Activated naive CD4-positive, alpha-beta T cell treated with Interleukin-2 at 50 U/mL for 16 hours (primary cell): Measurements from ENCODE around the gene ASCL4.
"Not testable (repeated sequence)": the region's sequence is repeated elsewhere in the genome, so short reads cannot be mapped to it uniquely, and the experiment has no call there.

Experiments
- DNase-seq: peaks from one replicate; pipeline ENCODE4 v3.0.0-alpha.2; 2020

The ASCL4 gene

DNA sequence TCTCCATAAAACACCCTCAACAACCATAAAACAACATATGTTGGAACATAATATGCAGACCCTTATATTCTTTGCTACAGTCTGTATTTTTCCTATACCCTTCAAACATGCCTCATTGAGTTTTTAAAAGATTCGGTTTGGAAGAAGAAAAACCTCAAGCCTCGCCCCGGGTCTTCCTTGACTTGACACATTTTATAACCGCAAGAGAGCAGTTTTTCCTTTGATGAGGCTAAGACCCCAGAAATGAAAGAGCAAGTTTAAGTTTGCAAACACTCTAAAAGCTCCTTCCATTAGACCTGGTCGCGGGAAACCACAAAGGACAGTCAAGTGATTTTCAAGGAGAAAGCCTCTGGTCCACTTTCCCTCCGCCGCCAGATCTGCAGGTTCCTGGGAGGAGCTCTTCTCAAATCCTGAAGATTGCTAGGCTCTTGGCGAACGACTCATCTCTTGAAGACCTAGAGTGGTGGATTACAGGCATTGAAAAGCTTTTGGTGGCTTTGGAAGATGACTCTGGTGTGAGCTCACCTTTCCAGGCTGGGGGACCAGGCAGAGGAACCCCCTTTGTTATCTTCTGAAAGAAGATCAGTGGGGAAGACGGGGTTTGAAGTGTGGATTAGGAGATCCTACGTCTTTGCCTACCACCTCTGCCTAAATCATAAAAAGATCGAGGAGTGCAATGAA lies at the start of gene ASCL4:
Gene ASCL4, plus strand, starts transcription at position 356 of the 681 bp plus-strand sequence. CDS start 515 bp downstream, outside the sequence.
- no peak for DNase-seq

DNA sequence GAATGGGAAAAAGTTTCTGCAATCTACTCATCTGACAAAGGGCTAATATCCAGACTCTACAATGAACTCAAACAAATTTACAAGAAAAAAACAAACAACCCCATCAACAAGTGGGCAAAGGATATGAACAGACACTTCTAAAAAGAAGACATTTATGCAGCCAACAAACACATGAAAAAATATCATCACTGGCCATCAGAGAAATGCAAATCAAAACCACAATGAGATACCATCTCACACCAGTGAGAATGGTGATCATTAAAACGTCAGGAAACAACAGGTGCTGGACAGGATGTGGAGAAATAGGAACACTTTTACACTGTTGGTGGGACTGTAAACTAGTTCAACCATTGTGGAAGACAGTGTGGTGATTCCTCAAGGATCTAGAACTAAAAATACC lies 47.2 kb upstream of the ASCL4 start:
- DNase-seq: not testable (repeated sequence)

- DNase-seq: not testable (repeated sequence)
These were observed 46.8 kb upstream of the ASCL4 start for GRCh38 chr12:107727742-107728141.

DNA sequence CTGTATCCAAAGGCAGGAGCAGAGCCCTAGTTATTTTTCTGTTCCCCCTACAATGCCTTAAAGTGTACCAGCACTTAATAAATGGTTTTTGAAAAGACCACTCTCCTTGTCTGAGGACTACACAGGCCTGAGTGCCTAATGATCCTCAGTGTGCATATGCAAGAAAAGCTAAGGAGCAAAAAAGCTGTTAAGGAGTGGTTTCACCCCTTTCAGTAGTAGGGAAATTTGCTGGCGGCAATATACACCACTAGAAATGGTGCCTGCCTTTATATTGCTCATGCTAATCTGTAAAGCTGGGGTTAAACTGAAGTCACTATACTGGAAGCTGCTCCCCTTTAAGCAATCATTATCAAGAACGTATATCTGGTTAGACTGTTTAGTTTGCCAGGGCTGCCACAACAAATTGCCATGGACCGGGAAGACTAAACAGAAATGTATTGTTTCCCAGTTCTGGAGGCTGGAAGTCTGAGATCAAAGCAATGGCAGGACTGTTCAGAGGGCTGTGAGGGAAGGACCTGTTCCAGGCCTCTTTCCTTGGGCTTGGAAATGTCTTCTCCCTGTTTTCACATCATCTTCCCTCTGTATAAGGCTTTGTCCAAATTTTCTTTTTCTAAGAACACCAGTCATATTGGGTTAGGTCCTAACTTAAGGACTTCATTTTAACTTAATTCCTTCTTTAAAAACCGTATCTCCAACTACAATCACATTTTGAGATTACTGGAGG lies 43.7 kb upstream of the ASCL4 start:
- no peak for DNase-seq

DNA sequence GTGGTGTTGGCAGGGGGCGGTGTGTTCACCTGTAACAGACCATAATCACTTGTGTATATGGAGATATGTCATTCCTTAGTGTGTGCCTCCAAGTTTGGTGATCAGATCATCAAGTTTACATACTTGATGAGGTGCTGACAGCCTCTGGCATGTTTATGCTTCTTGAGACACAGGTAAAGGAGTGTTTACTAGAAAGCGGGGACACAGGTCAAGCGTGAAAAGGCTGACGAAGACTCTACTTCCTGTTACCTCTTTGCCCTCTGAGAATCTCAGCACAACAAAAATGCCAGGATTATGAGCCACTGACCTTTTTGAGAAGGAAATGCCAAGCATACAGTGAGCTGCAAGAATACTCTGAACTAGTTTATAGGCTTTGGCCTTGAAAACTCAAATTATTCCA lies 43.1 kb upstream of the ASCL4 start:
- no peak for DNase-seq

DNA sequence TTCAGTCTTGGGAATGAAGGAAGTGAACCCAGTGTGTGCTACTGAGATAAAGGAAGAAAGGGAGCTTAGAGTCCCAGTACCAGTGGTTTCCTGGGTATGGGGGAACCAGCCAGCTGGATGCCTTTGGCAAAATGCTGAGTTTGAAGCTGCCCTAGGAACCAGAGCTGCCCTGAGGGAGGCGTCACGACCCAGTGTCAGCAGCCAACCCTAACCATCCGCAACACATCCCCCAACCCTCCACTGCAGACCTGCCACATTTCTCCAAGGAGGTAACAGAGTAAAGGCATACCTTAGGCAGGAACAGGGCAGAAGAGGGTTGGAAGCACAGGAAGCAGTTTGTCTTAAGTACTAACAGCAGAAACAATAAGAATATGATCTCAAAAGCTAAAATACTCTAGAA lies 42.1 kb upstream of the ASCL4 start:
- DNase-seq: no peak

DNA sequence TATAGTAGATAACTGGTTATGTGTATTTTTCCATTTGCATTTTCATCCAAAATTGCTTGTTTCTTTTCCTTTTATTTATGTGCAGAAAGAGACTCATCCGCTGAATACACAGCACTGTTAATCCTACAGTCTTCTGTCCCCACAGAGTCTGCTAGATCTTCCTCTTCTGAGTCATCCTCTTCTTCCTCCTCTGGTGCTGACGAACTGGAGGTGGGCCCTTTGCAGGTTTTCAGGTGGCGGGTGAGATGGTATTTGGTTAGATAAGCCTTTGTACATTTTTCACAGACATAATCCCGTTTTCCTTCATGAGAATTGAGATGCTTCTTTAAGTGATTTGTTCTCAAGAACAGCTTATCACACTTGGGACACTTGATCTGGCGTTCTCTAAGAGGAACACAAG lies 40.4 kb upstream of the ASCL4 start:
- no peak for DNase-seq

DNA sequence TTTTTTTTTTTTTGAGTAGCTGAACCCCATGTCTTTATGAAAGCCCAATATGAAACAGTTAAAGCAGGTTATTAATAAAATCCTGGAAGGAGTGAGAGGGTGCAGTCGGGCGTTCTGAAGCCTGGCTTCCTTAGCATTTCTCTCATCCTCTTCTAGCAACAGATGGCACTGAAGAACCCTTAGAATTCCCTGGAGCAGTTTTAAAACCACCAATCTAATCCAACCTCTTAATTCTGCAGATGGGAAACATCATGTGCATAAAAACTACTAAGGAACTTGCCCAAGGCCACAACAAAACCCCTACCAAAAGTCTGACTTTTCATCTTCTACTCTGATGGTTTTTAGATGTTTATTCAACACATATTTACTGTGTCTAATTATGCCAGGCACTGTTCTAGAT lies 38.7 kb upstream of the ASCL4 start:
- no peak for DNase-seq

GRCh38 chr12:107736914-107737313 lies 37.6 kb upstream of the ASCL4 start:
- no peak for DNase-seq

- DNase-seq: no peak
These were observed 26.0 kb upstream of the ASCL4 start for GRCh38 chr12:107748472-107748871.

- no peak for DNase-seq
These were observed 25.4 kb upstream of the ASCL4 start for GRCh38 chr12:107749083-107749482.

DNA sequence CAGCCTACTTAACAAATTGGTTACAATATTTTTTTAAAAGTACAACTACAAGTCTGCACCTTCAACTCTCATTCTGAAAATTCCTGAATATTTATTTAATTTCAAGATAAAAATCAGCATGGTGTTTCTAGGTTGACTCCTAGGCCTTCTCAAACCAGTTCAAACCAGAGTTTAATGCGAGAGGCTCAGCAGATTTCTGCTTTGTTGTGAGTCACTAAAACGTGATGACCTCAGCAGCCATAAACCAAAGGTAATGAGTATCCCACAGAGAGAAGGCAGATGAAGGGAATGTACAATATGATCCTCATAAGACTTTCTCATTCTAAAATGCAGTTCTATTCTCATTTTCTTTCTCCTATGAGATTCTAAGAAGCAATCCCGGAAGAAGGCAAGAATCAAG lies 15.1 kb upstream of the ASCL4 start:
- DNase-seq: peak; percentile 20

- peak; percentile 41 for DNase-seq
These were observed 14.2 kb upstream of the ASCL4 start for GRCh38 chr12:107760207-107760808.

DNA sequence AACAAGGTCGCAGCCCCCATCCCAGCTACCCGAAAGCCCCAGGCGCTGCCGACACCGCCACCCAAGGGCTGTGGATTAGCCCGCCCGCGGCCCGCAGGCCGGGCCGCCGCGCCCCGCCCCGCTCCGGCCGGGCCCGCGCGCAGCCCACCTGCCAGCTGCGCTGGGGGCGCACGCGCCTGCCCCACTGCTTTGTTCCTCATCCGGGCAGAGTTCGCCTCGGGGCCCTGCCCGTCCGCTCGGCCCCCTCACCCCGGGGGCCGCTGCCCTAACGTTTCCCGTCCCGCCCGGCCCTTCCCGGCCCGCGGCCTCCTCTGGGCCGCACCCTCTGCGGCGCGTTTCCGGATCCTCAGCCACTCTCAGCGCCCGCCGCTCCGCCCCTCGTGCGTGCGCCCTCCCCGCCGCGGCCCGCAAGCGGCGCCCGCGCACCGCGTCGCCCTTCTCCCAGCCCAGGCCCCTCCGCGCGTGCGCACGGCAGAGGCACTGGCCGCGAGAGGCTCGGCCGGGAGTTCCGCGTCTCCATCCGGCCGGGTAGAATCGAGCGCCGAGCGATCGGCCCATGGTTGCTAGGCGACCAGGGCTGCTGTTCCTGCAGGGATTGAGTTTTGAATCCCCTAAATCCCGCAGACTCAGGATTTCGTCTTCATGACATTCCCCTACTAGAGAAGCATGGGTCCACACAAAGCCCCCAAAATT lies 13.5 kb upstream of the ASCL4 start, which contains the start of gene PRDM4:
Gene PRDM4, minus strand, starts transcription at position 329 of the 693 bp plus-strand sequence. CDS start 622 bp downstream, outside the sequence.
- DNase-seq: peak; percentile 91

- peak; percentile 9 for DNase-seq
These were observed 13.0 kb upstream of the ASCL4 start for GRCh38 chr12:107761502-107761904.

DNA sequence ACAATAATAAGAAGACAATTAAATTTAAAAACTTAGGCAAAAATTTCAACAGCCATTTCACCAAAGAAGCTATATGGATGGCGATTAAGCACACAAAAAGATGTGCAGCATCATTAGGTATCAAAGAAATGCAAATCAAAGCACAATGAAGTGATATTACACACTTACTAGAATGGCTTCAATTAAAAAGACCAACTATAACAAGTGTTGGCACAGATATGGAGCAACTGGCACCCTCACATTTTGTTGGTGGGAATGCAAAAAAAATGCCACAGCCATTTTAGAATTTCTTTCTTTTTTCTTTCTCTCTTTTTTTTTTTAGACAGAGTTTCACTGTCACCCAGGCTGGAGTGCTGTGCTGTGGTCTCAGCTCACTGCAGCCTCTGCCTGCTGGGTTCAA lies 11.6 kb upstream of the ASCL4 start:
- no peak for DNase-seq

DNA sequence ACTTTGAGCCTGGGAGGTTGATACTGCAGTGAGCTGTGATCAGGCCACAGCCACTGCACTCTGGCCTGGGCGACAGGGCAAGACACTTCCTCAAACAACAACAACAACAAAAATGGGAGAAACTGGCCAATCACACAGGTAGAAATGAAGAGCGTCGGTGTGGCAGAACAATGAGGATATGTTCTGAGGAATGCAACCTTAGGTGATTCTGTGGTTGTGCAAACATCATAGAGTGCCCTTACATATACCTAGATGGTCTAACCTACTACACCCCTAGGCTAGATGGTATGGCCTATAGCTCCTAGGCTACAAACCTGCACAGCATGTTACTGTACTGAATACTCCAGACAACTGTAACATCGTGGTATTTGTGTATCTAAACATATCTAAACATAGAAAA lies 9.9 kb upstream of the ASCL4 start:
- no peak for DNase-seq

DNA sequence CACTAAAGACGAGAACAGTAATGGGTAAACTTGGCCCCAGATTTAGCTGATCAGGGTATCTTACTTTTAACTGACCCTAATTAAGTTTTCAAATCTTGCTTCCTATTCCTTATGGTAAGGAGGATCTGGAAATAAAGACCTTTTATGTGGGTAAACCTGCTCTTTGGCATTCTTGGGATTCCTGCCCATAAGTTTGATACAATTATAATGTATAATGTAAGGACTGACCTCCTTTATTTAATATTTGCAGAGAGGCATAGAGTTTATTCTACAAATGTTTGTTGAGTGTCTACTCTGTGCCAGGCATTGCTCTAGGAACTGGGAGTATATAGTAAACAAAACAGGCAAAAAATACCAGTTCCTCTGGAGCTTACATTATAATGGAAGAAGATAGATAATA lies 9.2 kb upstream of the ASCL4 start:
- DNase-seq: no peak

GRCh38 chr12:107767466-107767865 lies 7.0 kb upstream of the ASCL4 start:
- no peak for DNase-seq

- DNase-seq: no peak
These were observed 703 bp downstream of the ASCL4 start for GRCh38 chr12:107775093-107775721.

DNA sequence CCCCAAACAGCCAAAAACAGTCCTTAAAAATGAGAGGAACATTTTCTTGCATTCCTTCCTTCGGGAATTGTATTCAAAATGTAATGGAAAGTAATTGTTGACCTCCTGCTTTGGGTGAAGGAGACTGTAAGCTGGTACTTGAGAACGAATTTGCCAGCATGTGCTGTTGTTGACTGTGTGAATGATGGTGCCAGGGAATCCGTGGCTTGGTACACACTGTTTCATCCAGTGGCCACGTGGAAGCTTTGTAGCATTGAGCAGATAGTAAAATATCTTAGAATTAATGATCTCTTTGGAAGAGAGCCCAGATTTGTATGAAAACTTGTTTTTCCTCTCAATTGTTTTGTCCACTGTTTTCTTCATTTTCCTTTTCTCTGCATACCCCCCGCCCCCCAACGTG lies 1.7 kb downstream of the ASCL4 start:
- DNase-seq: no peak

DNA sequence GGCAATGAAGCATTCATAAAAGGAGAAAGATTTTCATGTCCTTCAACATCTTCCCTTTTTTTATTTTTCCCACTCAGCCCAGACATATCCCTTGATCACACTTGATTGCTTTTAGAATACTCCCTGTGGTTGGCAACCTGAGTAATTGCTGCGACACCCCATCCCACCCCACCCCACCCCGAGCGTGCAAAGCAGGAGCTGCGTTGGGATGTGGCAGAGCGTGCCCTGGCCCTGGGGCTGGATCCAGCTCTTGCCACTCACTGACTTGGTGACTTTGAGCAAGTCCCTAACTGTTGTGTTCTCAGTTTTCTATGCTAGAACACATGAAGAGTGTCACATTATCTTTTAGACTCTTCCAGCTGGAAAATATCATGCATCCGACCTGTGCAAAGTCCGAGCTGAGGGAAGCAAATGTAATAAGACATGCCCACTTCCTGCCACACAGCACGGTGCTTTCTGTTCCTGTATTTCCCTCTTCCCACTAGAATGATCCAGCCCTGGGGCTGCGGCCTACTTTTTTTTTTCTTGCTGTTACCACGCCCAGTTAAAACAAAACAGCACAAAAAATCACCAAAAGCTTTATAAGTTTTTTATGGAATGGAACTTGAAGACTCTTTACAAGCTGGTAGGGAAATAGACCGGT lies 4.0 kb downstream of the ASCL4 start:
- no peak for DNase-seq
